Renal pelvis (tissue), 4 donors: Measurements from ENCODE around the gene FTO. TPM values are rescaled to one million over a fixed set of nuclear protein-coding genes. Genes with fewer than 3 reads are reported as not detected.

Source experiments
- DNase-seq: peaks from one replicate; pipeline ENCODE4 v3.0.0-alpha.2; 2013
- polyA plus RNA-seq, 3 donors: library from polyadenylated mRNA; unstranded; fragments of 120-200 nt; gene quantifications; one replicate each; pipeline ENCODE4 v1.2.1, GENCODE V29; 2013; ENCODE audit not compliant: insufficient read length in 3 of 3

Gene FTO
- polyA plus RNA-seq, 3 donors: 82.7 to 94.4 (median 84.9) TPM

GRCh38 chr16:54049591-54050458, 345.9 kb downstream of the FTO start:
- no peak for DNase-seq

- peak; percentile 61 for DNase-seq
Observed at GRCh38 chr16:54050459-54051210, 346.7 kb downstream of the FTO start.

- DNase-seq: no peak
Observed at GRCh38 chr16:54051821-54052220, 347.9 kb downstream of the FTO start.

- DNase-seq: no peak
Observed at GRCh38 chr16:54052271-54052670, 348.3 kb downstream of the FTO start.

- no peak for DNase-seq
Observed at GRCh38 chr16:54053891-54054820, 350.2 kb downstream of the FTO start.

- no peak for DNase-seq
Observed at GRCh38 chr16:54055191-54055590, 351.2 kb downstream of the FTO start.

- no peak for DNase-seq
Observed at GRCh38 chr16:54055864-54056263, 351.9 kb downstream of the FTO start.

- DNase-seq: no peak
Observed at GRCh38 chr16:54056921-54057320, 353.0 kb downstream of the FTO start.

GRCh38 chr16:54059319-54059718, 355.4 kb downstream of the FTO start:
- no peak for DNase-seq

GRCh38 chr16:54060599-54061421, 356.9 kb downstream of the FTO start:
- no peak for DNase-seq

- DNase-seq: no peak
Observed at GRCh38 chr16:54061454-54061853, 357.5 kb downstream of the FTO start.

GRCh38 chr16:54062361-54063278, 358.7 kb downstream of the FTO start:
- no peak for DNase-seq

GRCh38 chr16:54063279-54063773, 359.4 kb downstream of the FTO start:
- no peak for DNase-seq

- DNase-seq: peak; percentile 39
Observed at GRCh38 chr16:54066451-54067105, 362.6 kb downstream of the FTO start.

- DNase-seq: peak; percentile 48
Observed at GRCh38 chr16:54067322-54068065, 363.5 kb downstream of the FTO start.

- no peak for DNase-seq
Observed at GRCh38 chr16:54068212-54068611, 364.3 kb downstream of the FTO start.

GRCh38 chr16:54069601-54070239, 365.8 kb downstream of the FTO start:
- DNase-seq: no peak

- DNase-seq: no peak
Observed at GRCh38 chr16:54070789-54071343, 366.9 kb downstream of the FTO start.
